ENCODE data around the gene ZBTB25.

ZBTB25 gene

GRCh38 chr14:64515053-64515452 lies 11.4 kb upstream of the ZBTB25 start:
- no peak for DNase-seq

DNA sequence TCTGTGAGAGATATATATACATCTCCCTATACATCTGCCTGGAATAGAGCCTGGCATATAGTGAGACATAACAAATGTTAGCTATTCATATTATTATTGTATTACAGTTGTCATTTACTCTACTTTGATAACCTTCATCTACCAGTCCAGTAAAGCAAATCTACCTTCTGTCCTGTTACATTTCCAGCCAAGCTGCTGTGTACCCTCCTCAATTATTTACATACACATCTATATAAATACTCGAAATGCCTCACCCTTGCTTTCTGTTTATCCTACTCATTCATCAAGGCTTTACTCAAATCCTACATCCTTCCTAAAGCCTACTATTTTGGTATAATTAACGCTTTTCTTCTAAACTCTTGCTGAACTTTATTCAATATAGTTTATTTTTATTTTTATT lies 9.6 kb upstream of the ZBTB25 start:
- no peak for DNase-seq

- DNase-seq, result peak; percentile 51
Measured at GRCh38 chr14:64510825-64511671, 7.4 kb upstream of the ZBTB25 start.

DNA sequence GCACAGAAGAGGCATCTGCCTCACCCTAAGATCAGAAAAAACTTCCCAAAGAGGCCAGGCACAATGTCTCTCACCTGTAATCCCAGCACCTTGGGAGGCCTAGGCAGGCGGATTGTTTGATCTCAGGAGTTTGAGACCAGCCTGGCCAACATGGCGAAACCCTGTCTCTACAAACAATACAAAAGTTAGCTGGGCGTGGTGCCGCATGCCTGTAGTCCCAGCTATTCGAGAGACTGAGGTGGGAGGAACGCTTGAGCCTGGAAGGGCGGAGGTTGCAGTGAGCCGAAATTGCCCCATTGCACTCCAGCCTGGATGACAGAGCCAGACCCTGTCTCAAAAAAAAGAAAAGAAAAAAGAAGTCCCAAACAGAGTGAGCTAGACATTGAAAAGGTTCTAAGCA lies 5.4 kb upstream of the ZBTB25 start:
- no peak for DNase-seq

DNA sequence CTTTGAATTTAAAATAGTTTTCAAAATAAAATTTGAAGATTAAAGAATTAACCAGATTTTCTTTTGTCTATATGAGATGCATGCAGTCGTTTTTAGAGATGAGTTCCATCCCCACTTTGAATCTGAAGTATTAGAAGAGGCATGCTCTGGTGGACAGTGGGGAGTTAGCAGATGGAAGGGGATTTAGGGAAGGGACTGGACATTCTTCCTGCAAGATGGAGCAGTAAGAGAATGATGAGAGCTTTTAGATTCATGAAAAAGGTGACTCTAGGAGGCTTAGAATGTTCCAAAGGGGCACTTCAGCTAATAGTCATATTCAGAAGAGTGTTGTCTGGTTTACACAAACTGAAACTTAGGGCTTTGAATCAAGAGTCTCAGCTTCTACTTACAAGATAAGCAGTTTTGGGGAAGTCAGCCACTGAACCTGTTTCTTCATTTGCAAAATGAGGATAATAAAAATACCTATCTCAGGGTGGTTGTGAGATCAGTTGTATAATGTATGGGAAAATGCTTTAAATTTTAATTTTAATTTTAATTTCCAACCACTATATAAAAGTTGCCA lies 4.7 kb upstream of the ZBTB25 start:
- no peak for DNase-seq

DNA sequence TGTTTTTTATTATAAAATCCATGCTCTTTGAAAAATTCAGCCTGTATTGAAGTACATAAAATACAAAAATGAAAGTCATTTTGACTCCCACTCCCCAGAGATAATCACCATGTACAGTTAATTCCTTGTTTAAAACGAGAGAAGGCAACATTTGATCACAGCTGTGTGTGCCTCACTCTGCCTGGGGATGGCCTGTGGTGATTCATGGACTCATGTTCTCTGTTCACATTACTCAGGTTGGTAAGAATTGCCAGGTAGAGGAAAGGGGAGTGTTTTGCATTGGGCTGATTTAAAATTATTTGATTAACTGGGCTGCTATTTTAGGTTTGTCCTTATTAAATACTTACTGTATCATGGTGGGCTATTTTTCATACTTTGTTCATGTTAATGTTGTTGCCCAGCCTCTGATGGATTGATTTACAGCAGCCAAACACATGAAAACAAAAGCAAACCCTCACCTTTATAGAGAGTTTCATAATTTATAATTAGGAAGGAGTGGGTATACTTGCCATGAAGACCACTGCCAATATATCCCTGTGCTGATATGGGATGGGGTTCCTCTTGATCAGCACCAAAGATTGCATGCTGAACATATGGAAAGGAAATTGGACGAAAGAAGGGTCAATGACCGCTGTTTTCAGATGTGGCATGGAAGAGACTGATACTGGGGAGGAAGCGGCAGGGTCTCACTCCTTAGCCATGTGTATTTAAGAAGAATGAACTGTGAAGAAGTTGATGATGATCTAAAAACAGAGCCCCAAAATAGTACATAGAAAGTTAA lies 3.9 kb upstream of the ZBTB25 start:
- peak; percentile 25 for DNase-seq

DNA sequence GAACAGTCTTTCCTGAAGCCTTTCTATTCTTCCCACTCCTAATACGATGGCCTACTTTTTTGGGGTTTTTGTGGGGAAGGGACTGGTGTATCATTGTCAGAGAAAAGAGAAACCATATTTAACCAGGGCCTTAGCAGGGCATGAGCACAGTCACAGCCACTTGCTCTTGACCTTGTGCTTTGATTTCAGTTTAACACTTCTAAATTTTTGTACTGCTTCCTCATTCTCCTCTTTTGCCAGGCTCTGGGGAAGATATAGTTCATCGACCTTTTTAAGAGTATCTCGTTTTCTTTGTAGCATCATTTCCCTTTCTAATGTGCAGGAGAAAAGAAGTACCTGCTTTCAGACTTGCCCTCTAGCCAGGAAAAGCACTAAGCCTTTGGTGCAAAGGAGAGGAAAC lies 3.1 kb upstream of the ZBTB25 start:
- DNase-seq, result no peak

GRCh38 chr14:64504897-64505794 lies 1.5 kb upstream of the ZBTB25 start:
- DNase-seq, result peak; percentile 78

DNA sequence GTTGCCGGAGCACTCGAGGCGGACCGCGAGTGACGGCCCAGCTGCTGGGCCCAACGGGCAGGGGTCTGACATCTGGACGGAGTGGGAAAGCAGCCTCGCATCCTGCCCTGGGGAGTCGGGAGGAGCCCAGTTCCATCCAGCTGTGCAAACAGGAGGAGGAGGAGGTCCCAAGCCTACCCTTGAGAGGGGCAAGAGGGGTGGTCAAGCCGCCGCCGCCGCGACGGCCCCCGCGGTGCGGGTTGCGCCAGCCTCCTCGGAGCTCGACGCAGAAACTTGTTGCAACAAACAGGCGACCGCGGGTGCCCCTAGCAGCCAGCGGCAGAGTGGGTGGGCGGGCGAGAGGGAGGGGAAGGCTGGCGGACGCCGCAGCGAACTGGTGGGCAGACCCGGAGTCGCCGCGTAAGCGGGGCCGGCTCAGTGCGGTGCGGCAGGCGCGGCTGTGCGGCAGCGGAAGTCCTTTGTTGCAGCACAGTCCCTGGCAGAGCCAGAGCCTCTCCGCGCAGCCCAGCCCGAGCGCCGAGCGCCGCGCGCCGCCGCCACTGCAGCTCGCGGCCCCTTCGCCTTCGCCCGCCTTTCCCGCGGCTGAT lies 765 bp upstream of the ZBTB25 start, which contains the start of gene ZBTB1:
ZBTB1 (plus strand) TSS at position 461 of the 587 bp plus-strand sequence. CDS start 16,735 bp downstream, outside the sequence.
- peak; percentile 80 for DNase-seq

DNA sequence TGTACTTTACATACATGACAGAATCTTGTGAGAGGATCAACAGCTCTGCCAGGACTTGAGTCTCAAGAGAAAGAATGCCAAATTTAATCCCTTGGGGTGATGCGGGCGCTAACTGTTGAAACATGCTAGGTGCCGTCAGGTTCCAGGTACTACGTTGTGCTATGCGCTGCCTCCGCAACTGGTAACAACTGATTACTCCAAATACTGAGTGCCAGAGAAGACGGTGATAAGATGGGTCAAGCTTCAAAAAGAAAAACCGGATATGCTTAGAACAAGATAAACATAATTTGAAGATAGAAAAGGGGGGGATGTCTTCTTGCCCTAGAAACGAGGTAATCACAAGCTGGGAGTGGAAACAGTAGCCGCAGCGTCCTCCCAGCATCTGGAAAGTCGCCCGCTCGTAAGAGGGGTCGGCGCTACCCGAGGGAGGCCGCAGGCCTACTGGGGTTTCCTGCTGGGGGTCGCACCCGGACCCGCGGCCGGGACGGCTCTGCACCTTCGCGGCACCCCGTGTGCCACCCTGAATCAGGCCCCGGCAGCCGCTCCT lies 678 bp downstream of the ZBTB25 start:
- DNase-seq, result peak; percentile 16

GRCh38 chr14:64502456-64502855 lies 1.2 kb downstream of the ZBTB25 start:
- DNase-seq, result no peak

- no peak for DNase-seq
Measured at GRCh38 chr14:64501411-64502171, 2.0 kb downstream of the ZBTB25 start.

GRCh38 chr14:64500088-64500487 lies 3.5 kb downstream of the ZBTB25 start:
- no peak for DNase-seq

DNA sequence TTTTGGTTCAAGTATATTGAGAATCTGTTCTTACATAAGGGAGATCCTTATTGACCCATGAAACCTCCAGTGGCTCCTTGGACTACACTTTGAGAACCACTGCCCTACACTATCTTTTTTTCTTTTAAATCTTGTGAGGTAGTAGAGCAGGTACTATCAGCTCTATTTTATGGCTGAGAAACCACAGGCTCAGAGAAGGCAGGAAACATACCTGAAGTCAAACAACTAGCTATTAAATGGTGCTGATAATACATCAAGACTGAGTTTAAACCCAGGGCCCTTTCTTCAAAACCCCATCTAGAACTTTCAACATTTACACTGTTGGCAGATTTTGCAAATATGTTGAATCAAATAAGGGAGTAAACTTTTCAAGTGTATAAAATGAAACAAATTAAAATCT lies 6.9 kb downstream of the ZBTB25 start:
- DNase-seq, result no peak

DNA sequence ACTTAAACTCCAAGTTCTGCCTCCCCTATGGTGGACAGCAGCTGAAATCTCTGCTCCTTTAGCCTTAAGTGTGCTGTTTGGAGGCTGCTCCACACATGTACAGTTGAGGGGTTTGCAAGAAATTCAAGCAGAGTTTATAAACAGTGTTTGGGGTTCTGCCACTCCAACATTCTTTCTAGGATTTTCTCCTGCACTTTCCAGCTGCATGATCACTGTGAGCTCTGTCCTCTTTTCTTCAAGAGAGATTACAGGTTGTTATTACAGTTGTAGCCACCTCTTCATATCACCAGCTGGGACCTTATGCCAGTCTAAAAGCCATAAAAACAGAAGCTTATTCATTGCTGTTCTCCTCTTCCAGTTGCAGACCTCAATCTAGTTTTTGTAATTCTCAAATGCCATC lies 8.4 kb downstream of the ZBTB25 start:
- no peak for DNase-seq

DNA sequence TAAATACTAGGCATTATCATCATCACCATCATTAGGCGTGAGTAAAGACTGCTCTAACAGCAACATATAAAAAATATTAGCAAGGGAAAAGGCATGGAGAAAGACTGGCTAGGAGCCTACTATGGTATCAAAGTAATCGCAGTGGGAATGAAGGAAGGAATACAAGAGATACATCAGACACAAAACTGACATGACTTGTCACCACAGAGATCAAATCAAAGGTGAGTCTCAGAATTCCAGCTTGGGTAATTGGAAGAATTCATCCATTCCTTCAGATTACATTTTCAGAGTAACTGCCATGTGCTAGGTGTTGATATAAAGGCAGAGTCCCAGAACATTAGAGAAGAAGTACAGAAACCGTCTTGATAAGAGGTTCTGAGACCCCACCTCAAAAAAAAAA lies 10.2 kb downstream of the ZBTB25 start:
- no peak for DNase-seq

- no peak for DNase-seq
Measured at GRCh38 chr14:64491637-64492036, 12.0 kb downstream of the ZBTB25 start.

DNA sequence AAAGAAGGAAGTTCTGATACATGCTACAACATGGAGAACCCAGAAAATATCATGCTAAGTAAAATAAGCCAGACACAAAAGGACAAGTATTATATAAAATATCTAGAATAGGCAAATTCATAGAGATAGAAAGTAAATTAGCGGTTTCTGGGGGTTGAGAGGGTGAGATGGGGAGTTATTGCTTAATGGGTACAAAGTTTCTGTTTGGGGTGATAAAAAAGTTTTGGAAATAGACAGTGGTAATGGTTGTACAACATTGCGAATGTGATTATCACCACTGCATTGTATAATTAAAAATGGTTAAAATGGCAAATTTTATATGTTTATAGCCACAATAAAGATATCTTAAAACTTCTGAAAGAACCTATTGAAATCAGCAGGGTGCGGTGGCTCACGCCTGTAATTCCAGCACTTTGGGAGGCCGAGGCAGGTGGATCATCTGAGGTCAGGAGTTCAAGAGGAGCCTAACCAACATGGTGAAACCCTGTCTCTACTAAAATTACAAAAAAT lies 15.0 kb downstream of the ZBTB25 start:
- no peak for DNase-seq

DNA sequence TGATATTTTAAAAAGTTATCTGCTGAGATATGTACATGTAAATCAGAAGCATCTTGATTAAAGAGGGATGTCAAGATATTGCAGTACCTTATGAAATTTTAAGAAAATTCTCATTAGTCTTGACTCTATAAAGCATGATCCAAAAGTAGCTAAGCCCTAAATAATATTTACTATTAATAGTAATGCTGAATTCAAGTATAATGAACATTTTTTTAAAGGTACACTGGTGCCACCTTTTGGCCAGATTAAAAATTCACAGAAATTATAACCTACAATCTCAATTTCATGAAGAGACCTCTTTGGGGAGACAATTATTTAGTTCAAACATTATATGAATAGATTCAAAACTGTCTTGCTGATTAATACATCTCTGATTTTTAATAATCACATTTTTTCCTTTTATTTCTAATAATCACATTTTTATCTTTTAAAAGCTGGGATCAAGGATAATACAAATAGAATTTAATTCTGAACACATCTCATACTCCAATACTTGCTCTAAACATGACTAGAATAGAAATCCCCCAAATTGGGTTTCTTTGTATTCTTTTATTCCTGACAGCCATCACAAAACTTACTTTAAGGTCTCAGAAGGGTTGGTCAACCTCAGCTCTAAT lies 24.9 kb downstream of the ZBTB25 start:
- no peak for DNase-seq

DNA sequence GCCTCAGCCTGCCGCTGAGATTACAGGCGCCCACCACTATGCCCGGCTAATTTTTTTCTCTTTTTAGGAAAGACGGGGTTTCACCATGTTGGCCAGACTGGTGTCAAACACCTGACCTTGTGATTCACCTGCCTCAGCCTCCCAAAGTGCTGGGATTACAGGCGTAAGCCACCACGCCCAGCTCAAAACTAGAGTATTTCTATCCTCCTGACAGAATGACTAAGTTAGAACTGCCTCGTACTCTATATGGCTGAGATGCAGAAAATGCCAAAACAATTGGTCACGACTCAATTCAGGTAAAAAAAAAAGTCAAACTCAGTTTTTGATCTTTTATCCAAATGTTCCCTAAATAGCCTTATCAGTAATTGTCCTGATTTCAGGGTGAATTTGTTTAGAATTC lies 27.2 kb downstream of the ZBTB25 start:
- no peak for DNase-seq

Measured in stimulated activated CD4-positive, alpha-beta T cell treated with anti-CD3 and anti-CD28 coated beads, Interleukin-12 subunit alpha, Interleukin-12 subunit beta, amount 100 ng/mL, for 4 hours (primary cell).